ENCODE data around the gene SETD5. TPM values are rescaled to one million over a fixed set of nuclear protein-coding genes. Genes with fewer than 3 reads are reported as not detected.

SETD5 gene
- polyA plus RNA-seq, 2 of the 4 experiments (the other 2 are of a cell fraction), result 41.7 to 92.3 TPM

GRCh38 chr3:9498781-9499180 is 101.4 kb downstream of the SETD5 start:
- POLR2A ChIA-PET, result no interaction called here
- no peak overlapping the region for H3K4me3 ChIP-seq
- DNase-seq (ENCODE audit: low read depth in 1 of 2, low spot score in 1 of 2) (no peak), ATAC-seq (no peak), FAIRE-seq (no peak)
- 88% methylated on average over 5 of the region's 6 CpGs for WGBS (ENCODE audit: missing lambda C conversion rate)
- H3K9me3 ChIP-seq, result no peaks in the 10 kb centered on the region
- no peak for TF ChIP-seq HMGXB4 (CRISPR knock-in tag; IDR thresholded peaks at IDR 0.05; ENCODE audit: borderline replicate concordance)
- no peak for TF ChIP-seq HES2 (IDR thresholded peaks at IDR 0.05)
- no peak for TF ChIP-seq KDM5A (IDR thresholded peaks at IDR 0.05)
- CTCF ChIA-PET, result interaction anchor here (1.4 kb wide), 1 partner anchor 136 kb away, joined by 4 read pairs; the partner anchor contains the start of gene THUMPD3
- peaks cover 9% of the 10 kb centered on the region; the same call in 1 of the 3 replicates for H3K4me1 ChIP-seq
- no peak overlapping the region for H3K4me2 ChIP-seq
- H3K27ac ChIP-seq, result no peak overlapping the region

GRCh38 chr3:9499455-9500107 is 102.2 kb downstream of the SETD5 start:
- ChIA-PET CTCF (interaction anchor here (1.2 to 1.4 kb wide), 4 partner anchors 9 to 146 kb away, joined by 3 to 4 read pairs (median 4); partner anchors contain the start of gene THUMPD3), POLR2A (no interaction called here)
- FAIRE-seq (no peak), DNase-seq (ENCODE audit: low read depth in 1 of 2, low spot score in 1 of 2) (no peak), ATAC-seq (no peak)
- Histone ChIP-seq H3K9me3 (no peaks in the 10 kb centered on the region), H3K27ac (no peak overlapping the region), H3K4me2 (no peak overlapping the region), H3K4me1 (peaks cover 9% of the 10 kb centered on the region; the same call in 1 of the 3 replicates), H3K4me3 (no peak overlapping the region)
- 70% methylated on average over 17 of the region's 19 CpGs for WGBS (ENCODE audit: missing lambda C conversion rate)
- no peak for TF ChIP-seq ZNF302 (CRISPR knock-in tag; IDR thresholded peaks at IDR 0.05)

- FAIRE-seq, result no peak
These were observed 103.0 kb downstream of the SETD5 start for GRCh38 chr3:9500108-9501050.

More at GRCh38 chr3:9500108-9501050, 103.0 kb downstream of the SETD5 start:
- 32% methylated on average over 34 of the region's 39 CpGs for WGBS (ENCODE audit: missing lambda C conversion rate)
- ChIA-PET POLR2A (interaction anchor here (1.0 kb wide), 1 partner anchor 149 kb away, joined by 3 read pairs; the partner anchor contains the start of gene MTMR14), CTCF (interaction anchor here (0.7 to 5.1 kb wide), 11 partner anchors 8 to 228 kb away, joined by 3 to 52 read pairs (median 4); partner anchors contain the start of gene THUMPD3)
- peak; percentile 79 to 91 for ATAC-seq
- no peaks in the 10 kb centered on the region for H3K9me3 ChIP-seq
- TF ChIP-seq MAZ (IDR thresholded peaks at IDR 0.05; ENCODE audit: borderline replicate concordance, low read depth, low read length), result no peak
- peak; percentile 51; the same call in 1 of the 2 replicates for TF ChIP-seq REST (IDR thresholded peaks at IDR 0.05)
- TF ChIP-seq RFX5 (IDR thresholded peaks at IDR 0.05), result no peak
- TF ChIP-seq EHF (CRISPR knock-in tag; IDR thresholded peaks at IDR 0.05), result no peak
- peak in 1 of 2 experiments; percentile 46; a peak in 2 of 5 replicates for TF ChIP-seq RAD21 (conservative IDR thresholded peaks at IDR 0.05 in 1 of 2, IDR thresholded peaks at IDR 0.05 in 1 of 2)
- TF ChIP-seq RARB (CRISPR knock-in tag; IDR thresholded peaks at IDR 0.05), result no peak
- TF ChIP-seq SMC3 (IDR thresholded peaks at IDR 0.05), result peak; percentile 25; the same call in 2 of the 3 replicates
- no peak for TF ChIP-seq FOSL2 (IDR thresholded peaks at IDR 0.05)
- no peak for TF ChIP-seq FOSL2 (CRISPR knock-in tag; IDR thresholded peaks at IDR 0.05)
- TF ChIP-seq JUN (IDR thresholded peaks at IDR 0.05), result no peak
- TF ChIP-seq MYC (IDR thresholded peaks at IDR 0.05; ENCODE audit: borderline replicate concordance, low read length), result no peak
- peak; percentile 63 for TF ChIP-seq CTCF (IDR thresholded peaks at IDR 0.05)
- no peak for TF ChIP-seq HDAC2 (IDR thresholded peaks at IDR 0.05)
- no peak for TF ChIP-seq NR3C1 (IDR thresholded peaks at IDR 0.05)
- TF ChIP-seq PHF8 (IDR thresholded peaks at IDR 0.05; ENCODE audit: borderline replicate concordance, low read depth), result no peak
- no peak for TF ChIP-seq BHLHE40 (IDR thresholded peaks at IDR 0.05; ENCODE audit: low read depth, low read length)
- TF ChIP-seq JUNB (IDR thresholded peaks at IDR 0.05), result no peak
- H3K27ac ChIP-seq, result no peak overlapping the region
- peaks cover 9% of the 10 kb centered on the region; the same call in 1 of the 3 replicates for H3K4me1 ChIP-seq
- DNase-seq (ENCODE audit: low read depth in 1 of 2, low spot score in 1 of 2), result peak; percentile 73 to 83
- no peak overlapping the region for H3K4me3 ChIP-seq
- peak overlapping the region; percentile 73 for H3K4me2 ChIP-seq

Measured in A549 (cell line).